ENCODE measurements around the gene TPSD1.

GRCh38 chr16:1214719-1215118 is 41.1 kb upstream of the TPSD1 start:
- TF ChIP-seq SIN3A (IDR thresholded peaks at IDR 0.05; ENCODE audit: borderline replicate concordance, insufficient read depth, low read depth, low read length) (no peak), CTCF (IDR thresholded peaks at IDR 0.05) (no peak), TCF7L2 (IDR thresholded peaks at IDR 0.05; ENCODE audit: low read depth, low read length) (no peak), POLR2AphosphoS5 (IDR thresholded peaks at IDR 0.05; ENCODE audit: low read depth, low read length) (no peak), REST (IDR thresholded peaks at IDR 0.05; ENCODE audit: insufficient read depth in 1 of 2, low read depth in 2 of 2, low read length in 1 of 2) (no peak)

Data from Panc1 (cell line).